Fibroblast of the aortic adventitia (primary cell): ENCODE data around the gene ATP9B. TPM values are rescaled to one million over a fixed set of nuclear protein-coding genes. Genes with fewer than 3 reads are reported as not detected.
A peak's percentile ranks its signal among the peaks of the same experiment; 100 is the strongest.

Source experiments
- DNase-seq: peaks from one replicate; pipeline ENCODE4 v3.0.0-alpha.2; 2010; ENCODE audit warnings: low read depth
- H3K4me3 ChIP-seq: 2 replicates; pipeline ENCODE4 v1.5.1; 2011; ENCODE audit warnings: low read depth, mild to moderate bottlenecking, control low read depth, low read length, moderate library complexity
- total RNA-seq: library from RNA; depleted of rRNA; stranded (reverse); fragments of >200 nt; gene quantifications from 2 replicates; pipeline ENCODE4 v1.2.3, GENCODE V29; 2012; ENCODE audit warnings: low replicate concordance
- TF ChIP-seq, protein P1 (sequence below): IDR thresholded peaks from 2 replicates; pipeline ENCODE4 v1.5.1; 2011; ENCODE audit warnings: mild to moderate bottlenecking, low read length, control low read depth, inconsistent platforms; ENCODE audit not compliant: insufficient read depth

ATP9B gene
- total RNA-seq, 1 donor, result 22.0 TPM

DNA sequence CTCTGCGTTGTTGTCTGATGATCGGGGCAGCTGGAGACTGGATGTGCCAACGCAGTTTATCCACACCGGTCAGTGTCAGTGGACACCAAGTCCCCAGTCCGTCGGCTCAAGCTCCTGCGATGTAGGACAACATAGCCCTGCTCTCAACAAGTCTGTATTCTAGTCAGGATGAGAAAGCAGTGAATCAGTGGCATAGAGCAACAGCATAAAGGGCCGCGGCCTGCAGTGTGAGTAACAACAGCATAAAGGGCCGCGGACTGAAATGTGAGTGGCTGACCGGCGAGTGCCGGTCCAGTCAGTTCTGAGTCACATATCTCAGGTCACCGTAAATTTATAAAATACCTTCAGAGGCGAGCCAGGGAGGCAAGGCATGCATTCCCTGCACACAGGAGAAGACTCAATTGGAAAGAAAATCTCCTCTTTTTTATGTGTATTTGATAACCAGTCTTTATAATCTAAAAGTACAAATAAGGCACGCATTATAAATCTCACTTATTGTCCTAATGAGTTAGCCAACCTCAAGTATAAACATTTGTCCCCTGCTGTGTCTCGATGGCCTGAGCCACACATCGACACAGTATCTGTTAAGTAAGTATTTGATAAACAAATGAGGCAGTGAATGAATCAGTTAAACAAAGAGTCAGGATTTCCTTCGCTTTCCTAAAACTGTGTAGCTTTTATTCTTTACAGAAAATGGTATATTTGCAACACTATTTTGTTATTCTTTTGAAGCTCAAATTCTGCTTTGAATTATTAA lies 292.8 kb downstream of the ATP9B start:
- H3K4me3 ChIP-seq, result no peak overlapping the region
- TF ChIP-seq, protein P1, sequence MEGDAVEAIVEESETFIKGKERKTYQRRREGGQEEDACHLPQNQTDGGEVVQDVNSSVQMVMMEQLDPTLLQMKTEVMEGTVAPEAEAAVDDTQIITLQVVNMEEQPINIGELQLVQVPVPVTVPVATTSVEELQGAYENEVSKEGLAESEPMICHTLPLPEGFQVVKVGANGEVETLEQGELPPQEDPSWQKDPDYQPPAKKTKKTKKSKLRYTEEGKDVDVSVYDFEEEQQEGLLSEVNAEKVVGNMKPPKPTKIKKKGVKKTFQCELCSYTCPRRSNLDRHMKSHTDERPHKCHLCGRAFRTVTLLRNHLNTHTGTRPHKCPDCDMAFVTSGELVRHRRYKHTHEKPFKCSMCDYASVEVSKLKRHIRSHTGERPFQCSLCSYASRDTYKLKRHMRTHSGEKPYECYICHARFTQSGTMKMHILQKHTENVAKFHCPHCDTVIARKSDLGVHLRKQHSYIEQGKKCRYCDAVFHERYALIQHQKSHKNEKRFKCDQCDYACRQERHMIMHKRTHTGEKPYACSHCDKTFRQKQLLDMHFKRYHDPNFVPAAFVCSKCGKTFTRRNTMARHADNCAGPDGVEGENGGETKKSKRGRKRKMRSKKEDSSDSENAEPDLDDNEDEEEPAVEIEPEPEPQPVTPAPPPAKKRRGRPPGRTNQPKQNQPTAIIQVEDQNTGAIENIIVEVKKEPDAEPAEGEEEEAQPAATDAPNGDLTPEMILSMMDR, result no peak
- DNase-seq, result peak; percentile 16

DNA sequence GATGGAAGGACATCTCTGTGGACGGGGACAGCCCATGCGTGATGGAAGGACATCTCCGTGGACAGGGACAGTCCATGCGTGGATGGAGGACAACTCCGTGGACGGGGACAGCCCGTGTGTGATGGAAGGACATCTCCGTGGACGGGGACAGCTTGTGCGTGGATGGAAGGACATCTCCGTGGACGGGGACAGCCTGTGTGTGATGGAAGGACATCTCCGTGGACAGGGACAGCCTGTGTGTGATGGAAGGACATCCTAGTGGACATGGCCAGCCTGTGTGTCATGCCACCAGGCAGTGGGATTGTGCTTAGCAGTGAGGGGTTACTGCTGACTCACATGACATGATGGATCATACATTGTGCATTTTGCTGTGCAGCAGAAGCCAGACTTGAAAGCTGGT lies 296.5 kb downstream of the ATP9B start:
- TF ChIP-seq, protein P1, result no peak
- no peak overlapping the region for H3K4me3 ChIP-seq
- no peak for DNase-seq

DNA sequence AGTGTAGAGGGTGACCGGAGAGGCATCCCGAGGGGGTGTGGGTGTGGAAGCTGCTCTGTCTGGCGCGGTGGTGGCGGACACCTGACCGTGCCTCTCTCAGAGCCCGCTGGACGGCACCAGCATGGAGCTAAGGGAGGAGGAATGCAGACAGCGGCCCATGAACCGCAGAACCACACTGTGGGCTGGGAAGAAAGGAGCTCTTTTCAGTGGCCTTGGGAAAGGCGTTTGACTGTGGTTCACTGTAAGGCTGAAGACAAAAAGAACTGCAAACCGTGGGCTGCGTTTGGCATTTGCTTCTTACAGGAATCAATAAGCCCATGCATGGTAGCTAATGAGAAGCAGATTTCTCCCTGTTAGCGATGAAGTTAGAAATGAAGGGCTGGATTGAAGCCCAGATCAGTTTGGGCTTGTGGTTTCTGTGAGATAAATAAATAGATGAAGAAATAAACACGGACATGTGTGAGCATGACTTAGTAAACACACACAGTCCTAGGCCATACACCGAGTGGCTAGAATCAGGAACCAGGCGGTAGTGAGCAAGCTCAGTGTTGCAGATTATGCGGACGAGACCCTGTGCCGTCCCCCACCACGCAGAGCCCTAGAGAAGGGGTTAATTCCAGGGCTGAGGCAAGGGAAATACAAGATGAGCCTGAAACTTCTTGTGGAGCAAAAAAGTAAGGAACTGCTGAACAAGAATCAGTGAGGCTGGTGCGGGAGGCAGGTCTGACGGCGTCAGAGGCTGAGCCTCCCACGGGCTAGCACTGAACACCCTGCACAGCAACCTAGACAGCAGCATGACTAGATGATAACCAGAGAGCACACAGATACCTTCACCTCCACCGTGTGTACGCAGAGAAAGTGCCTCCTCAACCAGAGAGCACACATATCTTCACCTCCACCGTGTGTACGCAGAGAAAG lies 297.2 kb downstream of the ATP9B start:
- H3K4me3 ChIP-seq, result no peak overlapping the region
- TF ChIP-seq, protein P1, result no peak
- DNase-seq, result no peak

DNA sequence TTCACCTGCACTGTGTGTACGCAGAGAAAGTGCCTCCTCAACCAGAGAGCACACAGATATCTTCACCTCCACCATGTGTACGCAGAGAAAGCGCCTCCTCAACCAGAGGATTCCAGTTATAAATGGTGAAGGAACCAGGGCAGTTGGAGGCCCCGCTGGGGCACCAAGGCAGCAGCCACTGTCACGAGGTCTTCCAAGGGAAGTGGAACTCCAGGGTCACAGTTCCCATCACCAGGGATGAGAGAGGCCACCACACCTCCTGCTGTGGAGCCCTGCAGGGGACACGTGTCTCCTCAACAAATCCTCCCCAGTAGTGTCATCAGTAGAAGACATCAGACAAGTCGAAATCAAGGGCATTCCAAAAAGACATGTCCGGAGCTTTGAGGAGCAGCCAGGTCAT lies 298.3 kb downstream of the ATP9B start:
- H3K4me3 ChIP-seq, result no peak overlapping the region
- DNase-seq, result no peak
- TF ChIP-seq, protein P1, result no peak

DNA sequence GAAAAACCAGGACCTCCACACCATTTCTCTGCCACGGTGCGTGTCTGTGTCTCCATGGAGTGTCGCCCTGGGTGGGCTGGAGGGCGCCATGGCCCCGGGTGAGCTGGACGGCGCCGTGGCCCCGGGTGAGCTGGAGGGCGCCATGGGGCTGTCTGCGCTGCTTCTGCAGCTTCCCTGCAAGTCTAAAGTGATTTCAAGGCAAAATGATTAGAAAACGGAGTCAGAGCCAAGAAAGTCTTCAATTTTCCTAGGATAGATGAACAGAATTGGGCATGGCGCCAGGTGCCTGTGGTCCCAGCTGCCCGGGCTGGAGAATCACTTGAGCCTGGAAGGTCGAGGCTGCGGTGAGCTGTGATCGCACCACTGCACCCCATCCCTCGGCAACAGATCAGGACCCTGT lies 298.8 kb downstream of the ATP9B start:
- H3K4me3 ChIP-seq, result no peak overlapping the region
- TF ChIP-seq, protein P1, result no peak
- DNase-seq, result no peak

DNA sequence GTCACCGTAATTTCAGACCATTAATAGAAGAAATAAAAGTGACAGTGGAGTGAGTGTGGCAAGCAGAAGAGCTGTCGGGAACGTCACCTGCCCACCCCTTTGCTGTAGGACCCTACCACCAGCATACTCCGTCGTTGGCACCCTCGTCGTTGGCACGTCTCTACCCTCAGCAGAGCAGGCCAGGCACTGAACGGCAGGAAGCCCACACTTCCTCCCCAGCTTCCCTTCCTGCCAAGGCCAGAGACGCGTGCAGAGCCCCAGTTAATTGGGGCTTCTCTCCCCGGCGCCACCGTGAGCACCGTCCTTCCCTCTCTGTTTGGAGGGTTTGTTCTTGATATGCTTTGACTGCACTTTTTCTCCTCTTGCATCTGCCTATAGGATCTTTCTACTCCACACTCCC lies 299.5 kb downstream of the ATP9B start:
- TF ChIP-seq, protein P1, result no peak
- H3K4me3 ChIP-seq, result no peak overlapping the region

More for the DNA sequence above, 299.5 kb downstream of the ATP9B start:
- no peak for DNase-seq
